HFFc6 (cell line): ENCODE data around the gene TPRG1. TPM values are rescaled to one million over a fixed set of nuclear protein-coding genes. Genes with fewer than 3 reads are reported as not detected.
"Not testable (repeated sequence)": the region's sequence is repeated elsewhere in the genome, so short reads cannot be mapped to it uniquely, and the experiment has no call there.

Source experiments
- DNase-seq: peaks from one replicate; pipeline ENCODE4 v3.0.0-alpha.2; 2018
- H3K27ac Mint-ChIP-seq: 2 replicates; pipeline ENCODE4 v1.8.0; 2020; ENCODE audit warnings: mild to moderate bottlenecking, mixed read lengths
- H3K27me3 Mint-ChIP-seq: 2 replicates; pipeline ENCODE4 v1.8.0; 2021; ENCODE audit warnings: mild to moderate bottlenecking, moderate library complexity, mixed read lengths; ENCODE audit not compliant: insufficient read depth
- H3K36me3 Mint-ChIP-seq: 2 replicates; pipeline ENCODE4 v1.8.0; 2021; ENCODE audit warnings: low read depth, mixed read lengths
- H3K4me1 Mint-ChIP-seq: 2 replicates; pipeline ENCODE4 v1.8.0; 2020; ENCODE audit warnings: low read depth, mixed read lengths
- H3K4me3 Mint-ChIP-seq: 2 replicates; pipeline ENCODE4 v1.8.0; 2020; ENCODE audit warnings: mild to moderate bottlenecking, moderate library complexity, mixed read lengths
- H3K9me3 Mint-ChIP-seq: 2 replicates; pipeline ENCODE4 v1.8.0; 2020; ENCODE audit warnings: mild to moderate bottlenecking, mixed read lengths
- total RNA-seq, 6 experiments: library from RNA; stranded (reverse); fragmentation: NEBNext Ultra II Directional; extraction: Animal tissue kit (Norgen Biotek cat#: 25700); gene quantifications; 2 replicates in 1 of 6; 3 replicates in 5 of 6; pipeline ENCODE4 v1.2.3, GENCODE V29; 2021
- TF ChIP-seq, protein P1 (sequence below): fragments of 200-600 bp; sonication (generic); IDR thresholded peaks from 2 replicates; pipeline ENCODE4 v1.5.0; 2021; ENCODE audit warnings: antibody characterized with exemption, mild to moderate bottlenecking

The TPRG1 gene
- total RNA-seq, 6 experiments from 2014 or later: not detected

DNA sequence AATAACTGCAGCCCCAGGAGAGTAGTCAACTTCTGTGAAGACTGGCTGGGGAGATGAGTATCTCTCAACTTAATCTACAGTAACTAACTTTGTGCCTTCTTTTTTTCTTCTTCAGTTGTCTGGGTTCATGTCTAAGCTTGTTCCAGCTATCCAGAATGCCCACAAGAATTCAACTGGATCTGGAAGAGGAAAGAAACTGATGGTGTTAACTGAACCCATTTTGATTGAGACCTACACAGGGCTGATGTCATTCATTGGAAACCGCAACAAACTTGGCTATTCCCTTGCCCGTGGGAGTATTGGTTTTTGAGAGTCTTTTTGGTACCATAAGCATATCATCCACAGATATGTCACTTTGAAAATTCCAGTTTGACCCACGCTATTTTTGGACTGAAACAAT is 148.7 kb downstream of the TPRG1 start:
- DNase-seq: no peak
- Mint-ChIP-seq H3K4me1 (peaks cover 16% of the 10 kb centered on the region; the same call in 1 of the 2 replicates), H3K27me3 (peaks cover 3% of the 10 kb centered on the region; the same call in 1 of the 2 replicates), H3K4me3 (no peak overlapping the region), H3K27ac (no peak overlapping the region), H3K36me3 (no peaks in the 10 kb centered on the region), H3K9me3 (peaks cover 8% of the 10 kb centered on the region; the same call in 1 of the 2 replicates)
- TF ChIP-seq, protein P1, sequence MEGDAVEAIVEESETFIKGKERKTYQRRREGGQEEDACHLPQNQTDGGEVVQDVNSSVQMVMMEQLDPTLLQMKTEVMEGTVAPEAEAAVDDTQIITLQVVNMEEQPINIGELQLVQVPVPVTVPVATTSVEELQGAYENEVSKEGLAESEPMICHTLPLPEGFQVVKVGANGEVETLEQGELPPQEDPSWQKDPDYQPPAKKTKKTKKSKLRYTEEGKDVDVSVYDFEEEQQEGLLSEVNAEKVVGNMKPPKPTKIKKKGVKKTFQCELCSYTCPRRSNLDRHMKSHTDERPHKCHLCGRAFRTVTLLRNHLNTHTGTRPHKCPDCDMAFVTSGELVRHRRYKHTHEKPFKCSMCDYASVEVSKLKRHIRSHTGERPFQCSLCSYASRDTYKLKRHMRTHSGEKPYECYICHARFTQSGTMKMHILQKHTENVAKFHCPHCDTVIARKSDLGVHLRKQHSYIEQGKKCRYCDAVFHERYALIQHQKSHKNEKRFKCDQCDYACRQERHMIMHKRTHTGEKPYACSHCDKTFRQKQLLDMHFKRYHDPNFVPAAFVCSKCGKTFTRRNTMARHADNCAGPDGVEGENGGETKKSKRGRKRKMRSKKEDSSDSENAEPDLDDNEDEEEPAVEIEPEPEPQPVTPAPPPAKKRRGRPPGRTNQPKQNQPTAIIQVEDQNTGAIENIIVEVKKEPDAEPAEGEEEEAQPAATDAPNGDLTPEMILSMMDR: no peak

GRCh38 chr3:189322339-189322738 is 150.6 kb downstream of the TPRG1 start:
- TF ChIP-seq, protein P1: no peak
- Mint-ChIP-seq H3K9me3 (peaks cover 8% of the 10 kb centered on the region; the same call in 1 of the 2 replicates), H3K27ac (no peak overlapping the region), H3K4me1 (peaks cover 16% of the 10 kb centered on the region; the same call in 1 of the 2 replicates), H3K36me3 (no peaks in the 10 kb centered on the region), H3K4me3 (no peak overlapping the region), H3K27me3 (peaks cover 3% of the 10 kb centered on the region; the same call in 1 of the 2 replicates)
- DNase-seq: no peak

DNA sequence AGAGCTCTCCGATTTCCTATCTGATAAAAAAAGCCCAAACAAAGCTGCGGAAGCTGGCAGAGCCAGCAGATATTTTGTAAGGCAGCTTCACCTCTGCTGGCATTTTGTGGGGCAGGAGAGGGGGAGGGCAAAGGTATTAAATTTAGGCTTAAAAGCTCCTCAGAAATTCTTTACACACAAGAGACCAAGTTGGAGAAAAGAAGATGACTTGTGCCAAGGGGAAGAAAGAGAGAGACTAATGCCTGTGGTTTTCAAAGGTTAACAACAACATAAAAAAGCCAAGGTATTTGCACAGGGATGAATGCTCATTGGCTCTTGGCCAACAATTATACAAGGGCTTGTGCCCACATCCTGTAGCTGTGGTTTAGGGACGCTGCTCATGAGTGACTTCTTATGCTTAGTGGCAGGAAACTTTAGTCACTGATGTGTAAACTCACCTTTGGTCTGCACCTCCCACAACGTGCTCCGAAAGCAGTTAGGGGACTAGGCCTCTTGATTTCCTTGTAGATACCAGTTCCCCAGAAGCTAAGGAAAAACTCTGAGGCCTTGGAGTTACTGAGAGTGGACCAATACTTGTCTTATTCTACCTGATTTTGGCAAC is 152.9 kb downstream of the TPRG1 start:
- Mint-ChIP-seq H3K27me3 (no peaks in the 10 kb centered on the region; the same call in 1 of the 2 replicates), H3K27ac (no peak overlapping the region), H3K4me1 (peaks cover 16% of the 10 kb centered on the region; the same call in 1 of the 2 replicates), H3K4me3 (no peak overlapping the region), H3K9me3 (peaks cover 3% of the 10 kb centered on the region; the same call in 1 of the 2 replicates), H3K36me3 (no peaks in the 10 kb centered on the region)
- DNase-seq: peak; percentile 71
- TF ChIP-seq, protein P1: no peak

DNA sequence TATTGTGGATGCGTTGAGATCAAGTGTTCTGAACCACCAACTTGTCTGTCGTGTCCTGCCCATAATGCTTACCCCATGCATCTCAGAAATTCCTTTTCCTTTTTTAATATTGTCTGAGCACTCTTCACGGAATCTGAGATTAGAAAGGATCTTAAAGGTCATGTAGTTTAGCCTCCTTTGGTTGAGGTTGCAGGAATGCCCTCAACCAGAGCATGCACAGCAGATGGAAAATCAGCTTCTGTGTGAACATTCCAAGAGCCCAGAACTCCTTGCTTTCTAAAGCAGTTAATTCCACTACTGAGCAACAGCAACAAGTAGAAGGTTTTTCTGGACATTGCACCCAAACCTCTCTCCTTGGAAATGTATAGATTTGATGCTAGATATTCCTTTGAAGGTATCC is 153.7 kb downstream of the TPRG1 start:
- no peaks in the 10 kb centered on the region; the same call in 1 of the 2 replicates for H3K27me3 Mint-ChIP-seq
- peaks cover 16% of the 10 kb centered on the region; the same call in 1 of the 2 replicates for H3K4me1 Mint-ChIP-seq
- TF ChIP-seq, protein P1: no peak
- no peak overlapping the region for H3K4me3 Mint-ChIP-seq
- H3K27ac Mint-ChIP-seq: no peak overlapping the region
- H3K9me3 Mint-ChIP-seq: peaks cover 3% of the 10 kb centered on the region; the same call in 1 of the 2 replicates
- H3K36me3 Mint-ChIP-seq: no peaks in the 10 kb centered on the region
- DNase-seq: no peak

- not testable (repeated sequence) for H3K9me3 Mint-ChIP-seq, H3K27ac Mint-ChIP-seq, H3K4me3 Mint-ChIP-seq, H3K27me3 Mint-ChIP-seq, DNase-seq, H3K4me1 Mint-ChIP-seq, H3K36me3 Mint-ChIP-seq
Observed at GRCh38 chr3:189329630-189330029, 157.9 kb downstream of the TPRG1 start.

DNA sequence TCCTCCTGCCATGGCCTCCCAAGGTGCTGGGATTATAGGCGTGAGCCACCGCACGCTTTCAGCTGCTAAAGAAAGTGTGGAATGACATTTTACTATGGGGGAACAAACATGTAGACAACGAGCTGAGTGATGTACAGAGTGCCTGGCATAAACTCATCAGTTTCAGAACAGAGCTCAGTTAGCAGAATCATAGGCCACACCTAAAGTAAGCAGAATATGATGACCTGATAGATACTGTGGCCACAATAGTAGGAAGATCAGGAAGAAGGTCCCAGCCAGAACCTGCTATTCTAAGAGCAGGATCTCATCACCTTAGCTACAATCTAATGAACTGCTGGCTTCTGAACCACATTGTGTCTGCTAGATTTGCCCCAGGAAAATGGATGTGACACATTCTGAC is 158.3 kb downstream of the TPRG1 start:
- H3K9me3 Mint-ChIP-seq: no peaks in the 10 kb centered on the region
- H3K4me1 Mint-ChIP-seq: peaks cover 5% of the 10 kb centered on the region; the same call in 1 of the 2 replicates
- peaks cover 4% of the 10 kb centered on the region; the same call in 1 of the 2 replicates for H3K36me3 Mint-ChIP-seq
- H3K4me3 Mint-ChIP-seq: no peak overlapping the region
- no peak overlapping the region for H3K27ac Mint-ChIP-seq
- TF ChIP-seq, protein P1: no peak
- no peaks in the 10 kb centered on the region for H3K27me3 Mint-ChIP-seq
- no peak for DNase-seq
